H1 (cell line): Measurements from ENCODE around the gene PASK. TPM values are rescaled to one million over a fixed set of nuclear protein-coding genes. Genes with fewer than 3 reads are reported as not detected.

Source experiments
- EP300 ChIP-seq, 2 experiments: IDR thresholded peaks; 1 replicate in 1 of 2; 2 replicates in 1 of 2; pipeline ENCODE4 v1.6.1; 2011 to 2012; ENCODE audit warnings: low read depth in 2 of 2, low read length in 2 of 2, mild to moderate bottlenecking in 2 of 2, borderline replicate concordance in 1 of 2, inconsistent platforms in 1 of 2, moderate library complexity in 1 of 2
- GABPA ChIP-seq: IDR thresholded peaks from 2 replicates; pipeline ENCODE4 v1.6.1; 2011; ENCODE audit warnings: mild to moderate bottlenecking, low read length, moderate library complexity, borderline replicate concordance; ENCODE audit not compliant: insufficient read depth
- GTF2F1 ChIP-seq: IDR thresholded peaks from 2 replicates; pipeline ENCODE4 v1.6.1; 2012; ENCODE audit warnings: low read depth, low read length, improper control_type of control experiment, borderline replicate concordance
- JUN ChIP-seq: IDR thresholded peaks from 2 replicates; pipeline ENCODE4 v1.6.1; 2011; ENCODE audit warnings: low read depth, mild to moderate bottlenecking, improper control_type of control experiment, low read length
- KDM1A ChIP-seq: fragments of 200-600, 300-600 bp; sonication (generic); IDR thresholded peaks from 2 replicates; pipeline ENCODE4 v1.7.1; 2016; ENCODE audit warnings: mild to moderate bottlenecking, low read length, borderline replicate concordance
- KDM5A ChIP-seq: fragments of 200-600 bp; IDR thresholded peaks from 2 replicates; pipeline ENCODE4 v1.7.1; 2012; ENCODE audit warnings: mild to moderate bottlenecking, low read length, inconsistent platforms, mixed read lengths
- SRF ChIP-seq: IDR thresholded peaks from 2 replicates; pipeline ENCODE4 v1.6.1; 2011; ENCODE audit warnings: mild to moderate bottlenecking, low read depth, low read length, moderate library complexity
- YY1 ChIP-seq: IDR thresholded peaks from 2 replicates; pipeline ENCODE4 v1.6.1; 2011; ENCODE audit warnings: low read depth, mild to moderate bottlenecking, low read length
- polyA plus RNA-seq, 7 experiments: library from polyadenylated mRNA; depleted of rRNA in 3 of 7; stranded (reverse) in 5 of 7; unstranded in 2 of 7; fragments of >200 nt in 5 of 7; fragments of 200-250 nt in 2 of 7; gene quantifications; 1 replicate in 5 of 7; 2 replicates in 1 of 7; 4 replicates in 1 of 7; pipeline versions ENCODE4 v1.2.1 to v1.2.3, GENCODE V29; 2011 to 2013; ENCODE audit warnings: missing spikeins in 2 of 7, mixed read lengths in 2 of 7
- total RNA-seq: library from RNA; stranded (reverse); fragmentation: NEBNext Ultra II Directional; extraction: Animal tissue kit (Norgen Biotek cat#: 25700); gene quantifications from 2 replicates; pipeline ENCODE4 v1.2.1, GENCODE V29; 2021
- TF ChIP-seq, protein P1 (sequence below): fragments of 300-600 bp; sonication (generic); IDR thresholded peaks from 2 replicates; pipeline ENCODE4 v1.7.1; 2012; ENCODE audit warnings: low read length, moderate library complexity, mild to moderate bottlenecking, inconsistent platforms; ENCODE audit not compliant: insufficient replicate concordance
- TF ChIP-seq, protein P2 (sequence below): IDR thresholded peaks from 2 replicates; pipeline ENCODE4 v1.6.1; 2011; ENCODE audit warnings: low read depth, mild to moderate bottlenecking, low read length; ENCODE audit not compliant: insufficient read depth
- TF ChIP-seq, protein P3 (sequence below): IDR thresholded peaks from 2 replicates; pipeline ENCODE4 v1.6.1; 2012; ENCODE audit warnings: inconsistent platforms

The PASK gene
- total and polyA plus RNA-seq, 2 of the 8 experiments (the other 6 are each of a cell fraction or from before 2014, with no cell fraction given), result 20.5 to 66.1 TPM

DNA sequence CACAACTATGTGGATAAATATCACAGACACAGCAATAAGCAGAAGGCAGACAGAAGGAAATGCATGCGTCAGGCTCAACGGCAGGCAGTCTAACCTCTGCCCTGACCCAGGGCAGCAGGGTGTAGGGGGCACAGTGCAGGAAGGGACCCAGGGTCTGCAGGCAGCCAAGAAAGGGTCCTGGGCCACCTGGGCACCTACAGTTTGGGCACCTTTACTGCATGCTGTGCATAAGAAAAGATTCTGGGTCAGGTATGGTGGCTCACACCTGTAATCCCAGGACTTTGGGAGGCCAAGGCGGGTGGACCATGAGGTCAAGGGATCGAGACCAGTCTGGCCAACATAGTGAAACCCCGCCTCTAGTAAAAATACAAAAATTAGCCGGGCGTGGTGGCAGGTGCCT lies 17.7 kb downstream of the PASK start (continued):
- TF ChIP-seq, protein P1, sequence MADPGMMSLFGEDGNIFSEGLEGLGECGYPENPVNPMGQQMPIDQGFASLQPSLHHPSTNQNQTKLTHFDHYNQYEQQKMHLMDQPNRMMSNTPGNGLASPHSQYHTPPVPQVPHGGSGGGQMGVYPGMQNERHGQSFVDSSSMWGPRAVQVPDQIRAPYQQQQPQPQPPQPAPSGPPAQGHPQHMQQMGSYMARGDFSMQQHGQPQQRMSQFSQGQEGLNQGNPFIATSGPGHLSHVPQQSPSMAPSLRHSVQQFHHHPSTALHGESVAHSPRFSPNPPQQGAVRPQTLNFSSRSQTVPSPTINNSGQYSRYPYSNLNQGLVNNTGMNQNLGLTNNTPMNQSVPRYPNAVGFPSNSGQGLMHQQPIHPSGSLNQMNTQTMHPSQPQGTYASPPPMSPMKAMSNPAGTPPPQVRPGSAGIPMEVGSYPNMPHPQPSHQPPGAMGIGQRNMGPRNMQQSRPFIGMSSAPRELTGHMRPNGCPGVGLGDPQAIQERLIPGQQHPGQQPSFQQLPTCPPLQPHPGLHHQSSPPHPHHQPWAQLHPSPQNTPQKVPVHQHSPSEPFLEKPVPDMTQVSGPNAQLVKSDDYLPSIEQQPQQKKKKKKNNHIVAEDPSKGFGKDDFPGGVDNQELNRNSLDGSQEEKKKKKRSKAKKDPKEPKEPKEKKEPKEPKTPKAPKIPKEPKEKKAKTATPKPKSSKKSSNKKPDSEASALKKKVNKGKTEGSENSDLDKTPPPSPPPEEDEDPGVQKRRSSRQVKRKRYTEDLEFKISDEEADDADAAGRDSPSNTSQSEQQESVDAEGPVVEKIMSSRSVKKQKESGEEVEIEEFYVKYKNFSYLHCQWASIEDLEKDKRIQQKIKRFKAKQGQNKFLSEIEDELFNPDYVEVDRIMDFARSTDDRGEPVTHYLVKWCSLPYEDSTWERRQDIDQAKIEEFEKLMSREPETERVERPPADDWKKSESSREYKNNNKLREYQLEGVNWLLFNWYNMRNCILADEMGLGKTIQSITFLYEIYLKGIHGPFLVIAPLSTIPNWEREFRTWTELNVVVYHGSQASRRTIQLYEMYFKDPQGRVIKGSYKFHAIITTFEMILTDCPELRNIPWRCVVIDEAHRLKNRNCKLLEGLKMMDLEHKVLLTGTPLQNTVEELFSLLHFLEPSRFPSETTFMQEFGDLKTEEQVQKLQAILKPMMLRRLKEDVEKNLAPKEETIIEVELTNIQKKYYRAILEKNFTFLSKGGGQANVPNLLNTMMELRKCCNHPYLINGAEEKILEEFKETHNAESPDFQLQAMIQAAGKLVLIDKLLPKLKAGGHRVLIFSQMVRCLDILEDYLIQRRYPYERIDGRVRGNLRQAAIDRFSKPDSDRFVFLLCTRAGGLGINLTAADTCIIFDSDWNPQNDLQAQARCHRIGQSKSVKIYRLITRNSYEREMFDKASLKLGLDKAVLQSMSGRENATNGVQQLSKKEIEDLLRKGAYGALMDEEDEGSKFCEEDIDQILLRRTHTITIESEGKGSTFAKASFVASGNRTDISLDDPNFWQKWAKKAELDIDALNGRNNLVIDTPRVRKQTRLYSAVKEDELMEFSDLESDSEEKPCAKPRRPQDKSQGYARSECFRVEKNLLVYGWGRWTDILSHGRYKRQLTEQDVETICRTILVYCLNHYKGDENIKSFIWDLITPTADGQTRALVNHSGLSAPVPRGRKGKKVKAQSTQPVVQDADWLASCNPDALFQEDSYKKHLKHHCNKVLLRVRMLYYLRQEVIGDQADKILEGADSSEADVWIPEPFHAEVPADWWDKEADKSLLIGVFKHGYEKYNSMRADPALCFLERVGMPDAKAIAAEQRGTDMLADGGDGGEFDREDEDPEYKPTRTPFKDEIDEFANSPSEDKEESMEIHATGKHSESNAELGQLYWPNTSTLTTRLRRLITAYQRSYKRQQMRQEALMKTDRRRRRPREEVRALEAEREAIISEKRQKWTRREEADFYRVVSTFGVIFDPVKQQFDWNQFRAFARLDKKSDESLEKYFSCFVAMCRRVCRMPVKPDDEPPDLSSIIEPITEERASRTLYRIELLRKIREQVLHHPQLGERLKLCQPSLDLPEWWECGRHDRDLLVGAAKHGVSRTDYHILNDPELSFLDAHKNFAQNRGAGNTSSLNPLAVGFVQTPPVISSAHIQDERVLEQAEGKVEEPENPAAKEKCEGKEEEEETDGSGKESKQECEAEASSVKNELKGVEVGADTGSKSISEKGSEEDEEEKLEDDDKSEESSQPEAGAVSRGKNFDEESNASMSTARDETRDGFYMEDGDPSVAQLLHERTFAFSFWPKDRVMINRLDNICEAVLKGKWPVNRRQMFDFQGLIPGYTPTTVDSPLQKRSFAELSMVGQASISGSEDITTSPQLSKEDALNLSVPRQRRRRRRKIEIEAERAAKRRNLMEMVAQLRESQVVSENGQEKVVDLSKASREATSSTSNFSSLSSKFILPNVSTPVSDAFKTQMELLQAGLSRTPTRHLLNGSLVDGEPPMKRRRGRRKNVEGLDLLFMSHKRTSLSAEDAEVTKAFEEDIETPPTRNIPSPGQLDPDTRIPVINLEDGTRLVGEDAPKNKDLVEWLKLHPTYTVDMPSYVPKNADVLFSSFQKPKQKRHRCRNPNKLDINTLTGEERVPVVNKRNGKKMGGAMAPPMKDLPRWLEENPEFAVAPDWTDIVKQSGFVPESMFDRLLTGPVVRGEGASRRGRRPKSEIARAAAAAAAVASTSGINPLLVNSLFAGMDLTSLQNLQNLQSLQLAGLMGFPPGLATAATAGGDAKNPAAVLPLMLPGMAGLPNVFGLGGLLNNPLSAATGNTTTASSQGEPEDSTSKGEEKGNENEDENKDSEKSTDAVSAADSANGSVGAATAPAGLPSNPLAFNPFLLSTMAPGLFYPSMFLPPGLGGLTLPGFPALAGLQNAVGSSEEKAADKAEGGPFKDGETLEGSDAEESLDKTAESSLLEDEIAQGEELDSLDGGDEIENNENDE, result no peak
- TF ChIP-seq YY1, result no peak
- TF ChIP-seq SRF, result no peak
- no peak for TF ChIP-seq GABPA
- no peak for TF ChIP-seq KDM5A
- TF ChIP-seq, protein P2, sequence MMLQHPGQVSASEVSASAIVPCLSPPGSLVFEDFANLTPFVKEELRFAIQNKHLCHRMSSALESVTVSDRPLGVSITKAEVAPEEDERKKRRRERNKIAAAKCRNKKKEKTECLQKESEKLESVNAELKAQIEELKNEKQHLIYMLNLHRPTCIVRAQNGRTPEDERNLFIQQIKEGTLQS, result no peak
- TF ChIP-seq EP300 (IDR thresholded peaks at IDR 0.05; ENCODE audit: borderline replicate concordance in 1 of 2, low read depth in 2 of 2, low read length in 2 of 2), result no peak
- no peak for TF ChIP-seq GTF2F1
- TF ChIP-seq KDM1A, result no peak
- TF ChIP-seq, protein P3, sequence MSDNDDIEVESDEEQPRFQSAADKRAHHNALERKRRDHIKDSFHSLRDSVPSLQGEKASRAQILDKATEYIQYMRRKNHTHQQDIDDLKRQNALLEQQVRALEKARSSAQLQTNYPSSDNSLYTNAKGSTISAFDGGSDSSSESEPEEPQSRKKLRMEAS, result no peak
- no peak for TF ChIP-seq JUN
